Measurements from ENCODE around the gene COX20. TPM values are rescaled to one million over a fixed set of nuclear protein-coding genes. Genes with fewer than 3 reads are reported as not detected.
"Not testable (repeated sequence)": the region's sequence is repeated elsewhere in the genome, so short reads cannot be mapped to it uniquely, and the experiment has no call there.

The COX20 gene
- total RNA-seq, 2 experiments from 2014 or later, result 22.2 to 22.9 TPM

GRCh38 chr1:244833260-244833659 is 2.2 kb upstream of the COX20 start:
- ChIA-PET POLR2A (interaction anchor here (1.3 to 16.7 kb wide), 7 partner anchors 23 to 383 kb away, joined by 3 to 925 read pairs (median 14); partner anchors contain the start of genes ADSS2, DESI2 and HNRNPU), CTCF (interaction anchor here (1.5 to 7.8 kb wide), 6 partner anchors 29 to 229 kb away, joined by 4 to 92 read pairs (median 12); partner anchors contain the start of gene HNRNPU)
- not testable (repeated sequence) for H3K4me3 Mint-ChIP-seq, H3K27me3 Mint-ChIP-seq, DNase-seq, H3K9me3 Mint-ChIP-seq
- Mint-ChIP-seq H3K27ac (peak overlapping the region; percentile 99), H3K4me1 (peaks cover 33% of the 10 kb centered on the region), H3K36me3 (ENCODE audit: low read depth) (peaks cover 23% of the 10 kb centered on the region)

DNA sequence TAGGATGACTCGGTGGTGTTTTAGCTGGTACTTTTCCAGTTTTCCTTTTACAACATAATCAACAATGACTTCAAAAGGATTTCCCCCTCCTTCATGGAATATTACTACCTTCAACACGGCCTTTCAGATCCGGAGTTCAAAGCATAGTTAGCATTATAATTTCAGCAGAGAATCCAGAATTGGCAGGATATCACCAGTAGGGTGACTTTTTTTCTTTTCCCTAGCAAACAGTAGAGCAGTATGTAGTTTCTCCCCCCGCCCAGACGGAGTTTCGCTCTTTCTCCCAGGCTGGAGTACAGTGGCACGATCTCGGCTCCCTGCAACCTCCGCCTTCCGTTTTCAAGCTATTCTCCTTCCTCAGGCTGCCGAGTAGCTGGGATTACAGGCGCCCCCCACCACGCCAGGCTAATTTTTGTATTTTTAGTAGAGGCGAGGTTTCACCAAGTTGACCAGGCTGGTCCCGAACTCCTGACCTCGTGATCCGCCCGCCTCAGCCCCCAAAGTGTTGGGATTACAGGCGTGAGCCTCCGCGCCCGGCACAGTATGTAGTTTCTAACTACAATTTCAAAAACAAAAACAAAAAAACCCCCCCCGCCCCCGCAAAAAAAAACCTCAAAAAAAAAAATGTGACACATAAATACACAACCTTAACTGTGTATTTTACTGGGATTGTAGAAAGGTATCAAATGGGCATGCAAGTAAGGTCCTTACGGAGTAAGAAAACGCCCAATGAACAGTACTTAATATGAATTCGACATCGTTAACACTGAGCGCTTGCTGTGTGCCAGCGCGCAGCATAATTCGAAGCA is 1.5 kb upstream of the COX20 start:
- ChIA-PET POLR2A (interaction anchor here (0.9 to 16.7 kb wide), 14 partner anchors 10 to 786 kb away, joined by 3 to 925 read pairs (median 9); partner anchors contain the start of genes ADSS2, DESI2 and HNRNPU), CTCF (interaction anchor here (1.0 to 7.8 kb wide), 10 partner anchors 19 to 230 kb away, joined by 3 to 92 read pairs (median 8); partner anchors contain the start of gene HNRNPU)
- peaks cover 30% of the 10 kb centered on the region for H3K36me3 Mint-ChIP-seq (ENCODE audit: low read depth)
- H3K27me3 Mint-ChIP-seq, result no peaks in the 10 kb centered on the region
- H3K27ac Mint-ChIP-seq, result peak overlapping the region; percentile 99
- peaks cover 39% of the 10 kb centered on the region for H3K4me1 Mint-ChIP-seq
- peak; percentile 46 for DNase-seq
- H3K9me3 Mint-ChIP-seq, result no peaks in the 10 kb centered on the region
- peak overlapping the region; percentile 83 for H3K4me3 Mint-ChIP-seq

DNA sequence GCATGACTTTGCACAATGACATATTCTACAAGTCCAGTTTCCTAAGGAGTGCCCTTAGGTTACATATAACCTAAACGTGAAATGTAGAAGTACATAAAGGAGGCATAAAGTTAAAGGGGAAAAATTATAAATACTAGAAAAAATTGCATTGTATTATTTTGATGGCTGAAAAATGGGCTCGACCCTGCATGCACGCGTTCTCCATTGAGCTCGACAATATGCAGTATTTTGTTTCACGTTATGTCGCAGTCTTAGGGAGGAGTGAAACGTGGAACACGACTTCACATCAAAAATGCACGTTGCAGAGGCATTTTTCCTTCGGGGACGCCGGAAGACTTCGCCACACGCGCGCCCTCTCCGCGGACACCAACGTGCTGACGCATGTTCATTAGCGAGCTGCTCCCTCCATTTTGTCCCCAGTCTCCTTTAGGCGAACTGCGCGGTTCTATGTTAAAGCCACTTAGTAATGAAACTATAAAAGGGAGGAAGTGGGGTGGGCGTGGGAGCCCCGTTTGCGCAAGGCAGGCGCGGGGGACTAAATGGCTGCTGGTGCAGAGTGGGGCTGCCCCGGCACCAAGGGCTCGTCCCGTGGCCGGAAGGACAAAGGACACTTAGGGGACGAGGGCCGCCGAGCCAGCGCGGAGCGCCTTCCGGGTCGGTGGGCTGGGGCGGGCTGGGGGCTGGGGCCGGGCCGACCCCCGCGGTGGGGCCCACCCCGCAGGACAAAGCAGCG is 749 bp upstream of the COX20 start:
- peak overlapping the region; percentile 83 for H3K4me3 Mint-ChIP-seq
- peaks cover 47% of the 10 kb centered on the region for H3K4me1 Mint-ChIP-seq
- CTCF ChIA-PET, result interaction anchor here (1.0 to 7.8 kb wide), 9 partner anchors 18 to 208 kb away, joined by 3 to 92 read pairs (median 11); partner anchors contain the start of gene HNRNPU
- peak overlapping the region; percentile 99 for H3K27ac Mint-ChIP-seq
- peak; percentile 89 for DNase-seq
- POLR2A ChIA-PET, result interaction anchor here (0.9 to 16.7 kb wide), 14 partner anchors 9 to 787 kb away, joined by 3 to 925 read pairs (median 9); partner anchors contain the start of genes ADSS2, DESI2 and HNRNPU
- peaks cover 37% of the 10 kb centered on the region for H3K36me3 Mint-ChIP-seq (ENCODE audit: low read depth)
- H3K9me3 Mint-ChIP-seq, result no peaks in the 10 kb centered on the region
- H3K27me3 Mint-ChIP-seq, result no peaks in the 10 kb centered on the region

GRCh38 chr1:244836135-244836521 is 670 bp downstream of the COX20 start:
- no peak for DNase-seq
- Mint-ChIP-seq H3K27ac (peak overlapping the region; percentile 97), H3K4me3 (peak overlapping the region; percentile 83), H3K4me1 (peaks cover 56% of the 10 kb centered on the region), H3K9me3 (no peaks in the 10 kb centered on the region), H3K36me3 (ENCODE audit: low read depth) (peaks cover 50% of the 10 kb centered on the region), H3K27me3 (no peaks in the 10 kb centered on the region)
- CTCF ChIA-PET, result interaction anchor here (1.3 to 7.8 kb wide), 6 partner anchors 11 to 320 kb away, joined by 3 to 92 read pairs (median 10); partner anchors contain the start of gene HNRNPU
- POLR2A ChIA-PET, result interaction anchor here (0.9 to 16.7 kb wide), 15 partner anchors 8 to 386 kb away, joined by 3 to 925 read pairs (median 6); partner anchors contain the start of genes ADSS2, DESI2 and HNRNPU

GRCh38 chr1:244836584-244836983 is 1.1 kb downstream of the COX20 start:
- H3K27me3 Mint-ChIP-seq, result no peaks in the 10 kb centered on the region
- H3K27ac Mint-ChIP-seq, result peak overlapping the region; percentile 97
- POLR2A ChIA-PET, result interaction anchor here (1.1 to 16.7 kb wide), 10 partner anchors 11 to 386 kb away, joined by 3 to 925 read pairs (median 5); partner anchors contain the start of genes ADSS2, DESI2 and HNRNPU
- DNase-seq, result no peak
- no peaks in the 10 kb centered on the region for H3K9me3 Mint-ChIP-seq
- peaks cover 55% of the 10 kb centered on the region for H3K36me3 Mint-ChIP-seq (ENCODE audit: low read depth)
- H3K4me3 Mint-ChIP-seq, result peak overlapping the region; percentile 83
- CTCF ChIA-PET, result interaction anchor here (1.3 to 7.8 kb wide), 8 partner anchors 10 to 320 kb away, joined by 3 to 92 read pairs (median 8); partner anchors contain the start of gene HNRNPU
- peaks cover 58% of the 10 kb centered on the region for H3K4me1 Mint-ChIP-seq

DNA sequence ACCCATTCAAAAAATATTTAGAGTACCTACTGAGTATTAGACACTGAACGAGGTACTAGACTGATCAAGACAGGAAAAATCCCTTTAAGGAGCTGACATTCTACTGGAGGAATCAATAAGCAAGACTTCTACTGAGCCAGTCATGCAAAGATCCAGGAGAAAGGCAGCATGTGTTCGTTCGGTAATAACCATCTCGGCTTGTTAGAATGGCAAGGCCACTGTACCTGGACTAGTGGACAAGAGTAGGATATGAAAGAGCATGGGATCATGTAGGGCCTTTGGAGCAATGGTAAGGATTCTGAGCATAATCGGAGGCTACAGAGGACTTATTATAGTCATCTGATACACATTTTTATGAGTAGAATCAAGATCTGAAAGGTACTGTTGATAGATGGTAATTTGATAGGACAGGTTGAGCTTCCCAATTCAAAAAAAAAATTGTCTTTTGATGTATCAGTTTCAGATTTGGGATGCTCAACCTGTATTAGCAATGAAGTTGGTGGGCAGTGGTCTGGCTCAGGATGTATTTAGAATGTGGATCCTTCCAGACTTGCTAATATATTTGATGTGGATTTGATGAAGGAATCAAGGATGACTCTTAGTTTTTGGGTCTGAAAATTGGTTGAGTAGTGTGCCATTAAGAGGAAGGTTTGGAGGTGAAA is 2.3 kb downstream of the COX20 start:
- Mint-ChIP-seq H3K36me3 (ENCODE audit: low read depth) (peaks cover 63% of the 10 kb centered on the region), H3K4me3 (peak overlapping the region; percentile 83), H3K27me3 (no peaks in the 10 kb centered on the region), H3K27ac (peak overlapping the region; percentile 67), H3K4me1 (peaks cover 61% of the 10 kb centered on the region), H3K9me3 (no peaks in the 10 kb centered on the region)
- POLR2A ChIA-PET, result interaction anchor here (3.7 to 16.7 kb wide), 2 partner anchors 19 to 132 kb away, joined by 32 to 925 read pairs; partner anchors contain the start of gene HNRNPU
- DNase-seq, result no peak
- CTCF ChIA-PET, result interaction anchor here (1.0 to 7.8 kb wide), 7 partner anchors 12 to 319 kb away, joined by 3 to 92 read pairs (median 7); partner anchors contain the start of gene HNRNPU

DNA sequence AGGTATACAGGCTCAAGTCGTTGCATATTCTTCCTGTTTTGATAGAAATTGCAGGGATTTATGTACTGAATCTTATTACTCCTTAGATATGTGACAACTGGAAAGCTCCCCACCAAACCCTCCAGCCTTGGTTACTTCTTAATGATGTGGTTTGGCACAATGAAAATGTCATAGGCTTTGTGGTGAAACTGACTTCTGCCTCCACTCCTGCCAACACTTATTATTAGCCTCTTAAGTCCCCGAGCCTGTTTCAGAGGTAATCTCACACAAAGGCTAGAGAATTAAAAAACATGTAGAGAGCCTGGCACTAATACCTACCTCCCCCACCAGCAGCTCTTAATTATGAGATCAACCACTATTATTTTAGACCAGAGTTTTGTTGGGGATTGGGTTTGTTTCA is 4.2 kb downstream of the COX20 start:
- Mint-ChIP-seq H3K36me3 (ENCODE audit: low read depth) (peaks cover 79% of the 10 kb centered on the region), H3K27ac (peak overlapping the region; percentile 36), H3K27me3 (no peaks in the 10 kb centered on the region)

DNA sequence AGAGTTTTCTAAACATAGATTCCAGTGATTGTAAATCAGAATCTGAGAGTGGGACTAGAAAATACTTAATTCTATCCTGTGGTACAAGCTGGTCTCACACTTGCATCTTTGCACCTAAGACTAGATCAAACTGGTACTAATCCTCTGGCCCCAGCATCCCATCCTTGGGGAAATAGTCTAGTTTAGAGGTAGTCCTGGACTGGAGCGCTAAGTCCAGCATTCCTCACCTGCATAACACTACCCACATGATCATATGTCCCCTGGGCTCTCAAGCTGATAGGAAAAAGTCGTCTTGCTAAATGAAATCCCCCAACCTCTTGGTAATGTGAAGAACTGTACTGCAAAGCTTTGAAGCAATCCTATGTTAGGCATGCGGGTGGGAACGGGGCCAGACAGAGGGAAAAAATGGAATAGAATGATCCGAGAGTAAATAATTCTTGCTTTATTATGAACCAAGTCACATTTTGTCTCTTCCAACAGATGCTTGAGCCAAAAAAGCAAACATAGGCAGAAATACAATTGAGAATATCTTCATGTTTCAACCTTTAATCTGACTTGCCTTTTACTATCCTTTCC is 4.8 kb downstream of the COX20 start:
- no peak for DNase-seq
- no peak overlapping the region for H3K4me3 Mint-ChIP-seq
- H3K4me1 Mint-ChIP-seq, result peaks cover 80% of the 10 kb centered on the region
- no peaks in the 10 kb centered on the region for H3K27me3 Mint-ChIP-seq
- H3K27ac Mint-ChIP-seq, result peak overlapping the region; percentile 13
- H3K36me3 Mint-ChIP-seq (ENCODE audit: low read depth), result peaks cover 85% of the 10 kb centered on the region
- CTCF ChIA-PET, result interaction anchor here (1.8 to 7.8 kb wide), 2 partner anchors 22 to 202 kb away, joined by 7 to 92 read pairs; partner anchors contain the start of gene HNRNPU
- POLR2A ChIA-PET, result interaction anchor here (16.7 kb wide), 1 partner anchor 16 kb away, joined by 925 read pairs; the partner anchor contains the start of gene HNRNPU
- no peaks in the 10 kb centered on the region for H3K9me3 Mint-ChIP-seq

More for the DNA sequence above, 4.2 kb downstream of the COX20 start:
- ChIA-PET POLR2A (interaction anchor here (16.7 kb wide), 1 partner anchor 17 kb away, joined by 925 read pairs; the partner anchor contains the start of gene HNRNPU), CTCF (interaction anchor here (1.8 to 7.8 kb wide), 2 partner anchors 23 to 203 kb away, joined by 7 to 92 read pairs; partner anchors contain the start of gene HNRNPU)
- DNase-seq, result no peak
- no peaks in the 10 kb centered on the region for H3K9me3 Mint-ChIP-seq
- H3K4me1 Mint-ChIP-seq, result peaks cover 74% of the 10 kb centered on the region
- no peak overlapping the region for H3K4me3 Mint-ChIP-seq

DNA sequence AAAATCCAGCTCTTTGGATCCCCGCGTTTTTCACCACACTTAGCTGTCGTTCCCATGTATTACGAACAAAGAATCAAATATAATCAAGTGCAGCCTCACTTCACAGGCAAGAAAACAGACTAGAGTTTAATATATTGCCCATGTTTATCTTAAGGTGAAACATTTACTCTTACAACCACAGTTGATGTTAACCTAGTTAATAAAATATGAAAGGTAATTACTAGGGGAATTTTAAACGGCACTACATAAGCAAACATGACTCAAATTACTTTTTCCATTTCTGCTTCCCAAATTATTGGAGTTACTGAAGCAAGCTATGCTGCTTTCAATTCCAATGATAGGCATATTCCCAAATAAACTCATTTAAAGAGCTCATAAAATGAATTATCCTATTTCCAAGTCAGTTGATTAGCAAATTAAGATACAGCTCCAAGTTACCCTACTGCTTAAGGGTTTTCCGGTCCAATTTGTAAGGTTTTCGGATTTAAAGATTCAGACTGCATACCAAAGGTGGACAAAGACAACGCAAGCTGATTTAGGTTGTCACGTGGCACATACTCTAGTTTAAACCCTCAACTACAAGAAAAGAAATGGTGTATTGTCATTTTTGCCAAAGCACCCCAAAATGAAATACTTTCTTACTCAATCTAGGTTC is 5.9 kb downstream of the COX20 start:
- Mint-ChIP-seq H3K9me3 (no peaks in the 10 kb centered on the region), H3K36me3 (ENCODE audit: low read depth) (peaks cover 88% of the 10 kb centered on the region), H3K4me3 (no peak overlapping the region), H3K27me3 (no peaks in the 10 kb centered on the region), H3K4me1 (peaks cover 84% of the 10 kb centered on the region), H3K27ac (peak overlapping the region; percentile 26)
- no peak for DNase-seq
- ChIA-PET CTCF (interaction anchor here (1.3 to 2.1 kb wide), 3 partner anchors 10 to 201 kb away, joined by 3 to 4 read pairs (median 3); no protein-coding TSS in a partner anchor), POLR2A (interaction anchor here (16.7 kb wide), 1 partner anchor 15 kb away, joined by 925 read pairs; the partner anchor contains the start of gene HNRNPU)

DNA sequence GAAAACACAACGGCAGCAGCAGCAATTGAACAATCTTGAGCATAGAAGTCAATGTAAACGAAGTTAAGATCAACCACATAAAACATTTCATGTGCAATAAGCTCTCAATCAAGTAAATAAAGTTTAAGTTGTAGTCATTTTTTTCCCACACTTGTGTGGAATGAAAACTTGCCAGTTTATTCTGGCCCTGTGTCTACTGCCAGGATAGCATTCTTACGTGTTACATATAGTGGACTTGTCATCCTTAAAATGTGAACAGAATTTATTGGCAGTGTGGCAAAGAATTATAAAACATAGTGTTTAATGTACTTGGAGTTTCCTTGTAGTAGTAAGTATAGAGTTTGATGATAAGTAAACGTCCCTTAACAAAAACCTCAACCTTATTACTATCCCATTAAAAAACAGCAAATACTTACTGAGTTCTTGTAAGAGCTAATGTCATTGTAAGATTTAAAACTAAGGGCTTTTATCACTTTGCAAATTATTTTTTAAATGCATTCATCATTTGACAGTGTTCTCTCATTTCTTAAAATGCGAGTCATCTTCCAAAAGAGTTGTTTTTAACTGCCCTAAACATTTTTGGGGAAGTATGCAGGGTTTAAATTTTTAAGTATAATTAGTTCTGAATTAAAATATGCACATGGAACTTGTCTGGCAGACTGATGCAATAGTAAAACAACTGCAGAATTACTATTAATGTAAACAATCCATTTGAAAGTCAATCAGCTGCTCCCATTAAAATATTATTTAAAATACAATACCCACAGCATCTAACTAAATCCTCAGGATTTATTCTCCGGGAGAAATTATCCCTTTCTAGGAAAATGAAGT is 7.9 kb downstream of the COX20 start:
- H3K27ac Mint-ChIP-seq, result no peak overlapping the region

More for the DNA sequence above, 7.9 kb downstream of the COX20 start:
- no peaks in the 10 kb centered on the region for H3K9me3 Mint-ChIP-seq
- H3K27me3 Mint-ChIP-seq, result no peaks in the 10 kb centered on the region
- H3K36me3 Mint-ChIP-seq (ENCODE audit: low read depth), result peaks cover 90% of the 10 kb centered on the region
- no peak for DNase-seq
- CTCF ChIA-PET, result interaction anchor here (1.0 to 2.1 kb wide), 3 partner anchors 18 to 198 kb away, joined by 3 to 4 read pairs (median 3); no protein-coding TSS in a partner anchor
- POLR2A ChIA-PET, result interaction anchor here (2.1 to 16.7 kb wide), 3 partner anchors 7 to 13 kb away, joined by 9 to 925 read pairs (median 9); partner anchors contain the start of genes COX20 and HNRNPU
- no peak overlapping the region for H3K4me3 Mint-ChIP-seq
- H3K4me1 Mint-ChIP-seq, result peaks cover 74% of the 10 kb centered on the region
